Uterus (tissue), 4 donors: ENCODE measurements around the gene NEAT1. TPM values are rescaled to one million over a fixed set of nuclear protein-coding genes. Genes with fewer than 3 reads are reported as not detected.

Experiments used
- DNase-seq, 2 donors: peaks; one replicate each; pipeline ENCODE4 v3.0.0-alpha.2; 2019 to 2020
- H3K27ac ChIP-seq, 2 donors: fragments of 200-600 bp; sonication (generic); 1 replicate in 1 of 2; 2 replicates in 1 of 2; pipeline ENCODE4 v1.5.1; 2016 to 2018
- H3K27me3 ChIP-seq, 2 donors: fragments of 200-600 bp; sonication (generic); one replicate each; pipeline ENCODE4 v1.5.1; 2018 to 2019; ENCODE audit warnings: control low read depth in 1 of 2
- H3K36me3 ChIP-seq, 2 donors: fragments of 200-600 bp; sonication (generic); one replicate each; pipeline ENCODE4 v1.5.1; 2019; ENCODE audit warnings: control low read depth in 1 of 2
- H3K4me1 ChIP-seq, 2 donors: fragments of 200-600 bp; sonication (generic); one replicate each; pipeline ENCODE4 v1.5.1; 2018 to 2019; ENCODE audit warnings: control low read depth in 1 of 2
- H3K4me3 ChIP-seq, 2 donors: fragments of 200-600 bp; sonication (generic); 1 replicate in 1 of 2; 2 replicates in 1 of 2; pipeline ENCODE4 v1.5.1; 2018 to 2019; ENCODE audit warnings: mild to moderate bottlenecking in 1 of 2
- H3K9me3 ChIP-seq, 2 donors: fragments of 200-600 bp; sonication (generic); one replicate each; pipeline ENCODE4 v1.5.1; 2019; ENCODE audit warnings: control low read depth in 1 of 2
- CTCF ChIP-seq, 4 experiments: fragments of 200-600 bp in 2 of 4; fragments of 450-650 bp in 2 of 4; sonication (generic) in 2 of 4; IDR thresholded peaks; one replicate each; pipeline ENCODE4 v1.5.1; 2016 to 2019; ENCODE audit warnings: antibody characterized with exemption in 4 of 4, mild to moderate bottlenecking in 2 of 4, moderate library complexity in 1 of 4
- POLR2A ChIP-seq, 2 donors: fragments of 450-650 bp; IDR thresholded peaks; one replicate each; pipeline ENCODE4 v1.6.1; 2016; ENCODE audit warnings: antibody characterized with exemption in 2 of 2, mild to moderate bottlenecking in 1 of 2, moderate library complexity in 1 of 2
- intact Hi-C: fragments of 100-400 bp; cut with DNase I; formaldehyde crosslinking; loops from one replicate; pipeline ENCODE4 v1.15.1; 2023; ENCODE audit warnings: low total_unique reads
- microRNA counts, 2 donors: library from miRNA; unstranded; fragments of <30 nt; microRNA quantifications; one replicate each; lab custom pipeline; 2016 to 2017
- small RNA-seq: library from RNA; depleted of rRNA; stranded (forward); fragments of <200 nt; gene quantifications from one replicate; pipeline ENCODE3, GENCODE V24; 2016
- total RNA-seq, 4 donors: library from RNA; depleted of rRNA in 3 of 4; stranded (reverse); fragments of >200 nt in 3 of 4; gene quantifications; one replicate each; pipeline versions ENCODE4 v1.1.0 to v1.2.4, GENCODE V29; 2014 to 2023
- donor health status: DM: yes; HTN: yes; CAD: no.

The NEAT1 gene
- total RNA-seq, 4 donors from 2014 or later, result 33.6 to 932 (median 120) TPM

DNA sequence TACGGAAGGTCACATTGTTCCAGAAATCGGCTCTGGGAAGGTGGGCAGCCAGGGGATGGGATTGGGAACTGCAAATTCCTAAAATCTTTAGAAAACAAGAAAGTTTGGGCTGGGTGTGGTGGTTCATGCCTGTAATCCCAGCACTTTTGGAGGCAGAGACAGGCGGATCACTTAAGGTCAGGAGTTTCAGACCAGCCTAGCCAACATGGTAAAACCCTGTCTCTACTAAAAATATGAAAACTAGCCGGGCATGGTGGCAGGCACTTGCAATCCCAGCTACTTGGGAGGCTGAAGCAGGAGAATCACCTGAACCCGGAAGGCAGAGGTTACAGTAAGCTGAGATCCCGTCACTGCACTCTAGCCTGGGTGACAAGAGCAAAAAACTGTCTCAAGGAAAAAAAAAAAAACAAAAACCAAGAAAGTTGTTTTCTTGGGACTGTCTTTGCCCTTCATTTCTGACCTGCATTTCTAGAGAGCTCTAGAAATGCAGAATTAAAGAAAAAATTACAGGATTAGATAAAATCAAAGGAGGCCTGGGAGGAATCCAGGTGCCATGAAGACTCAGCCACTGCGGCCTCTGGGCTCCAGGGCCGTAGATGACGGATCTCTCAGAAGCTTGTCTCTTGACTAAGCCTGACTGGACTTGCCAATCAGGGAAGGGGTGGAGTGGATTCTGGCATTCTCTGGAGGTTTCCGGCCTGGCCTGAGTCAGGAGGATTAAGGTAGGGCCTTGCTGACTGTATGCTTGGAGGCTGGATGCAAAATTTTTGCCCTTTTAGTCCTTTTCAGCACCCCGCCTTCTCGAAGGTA lies 71.0 kb downstream of the NEAT1 start:
- H3K27ac ChIP-seq, result peak overlapping the region; percentile 94 to 97
- no peaks in the 10 kb centered on the region for H3K27me3 ChIP-seq
- H3K4me3 ChIP-seq, result peak overlapping the region in 1 of 2 donors; percentile 0
- no peaks in the 10 kb centered on the region for H3K9me3 ChIP-seq
- TF ChIP-seq CTCF (IDR thresholded peaks at IDR 0.05) (no peak), POLR2A (IDR thresholded peaks at IDR 0.05) (peak; percentile 36 to 49)
- DNase-seq, result peak; percentile 75 to 86
- intact Hi-C loops, result no loop called here
- H3K36me3 ChIP-seq, result no peaks in the 10 kb centered on the region
- H3K4me1 ChIP-seq, result peaks cover 51 to 62% of the 10 kb centered on the region in 2 donors

MicroRNAs encoded within 50 kb of the gene (microRNA counts, 767-probe panel; counts per million panel counts)
- 0 counts per million in 2 donors for microRNA hsa-miR-612 (lab: Ali Mortazavi, UCI)

Small RNAs within 50 kb of the gene (small RNA-seq; reads per million reads assigned to genes)
- gene RF01684, result not detected

Other genes starting within 250 kb of the NEAT1 start
- 100 to 1,000 TPM; 122 to 174 (median 157) TPM for gene CAPN1, start 240.9 kb upstream of the NEAT1 start, total RNA-seq
- 10 to 100 TPM in 2 of 4 donors, 1 to 10 TPM in 2; 3.3 to 13.5 (median 7.6) TPM for gene POLA2, start 160.8 kb upstream of the NEAT1 start, total RNA-seq
- 10 to 100 TPM in 3 of 4 donors, 1 to 10 TPM in 1; 9.7 to 65.3 (median 33.2) TPM for gene CDC42EP2, start 107.9 kb upstream of the NEAT1 start, total RNA-seq
- 100 to 1,000 TPM in 1 of 4 donors, 10 to 100 TPM in 3; 16.1 to 108 (median 56.8) TPM for gene DPF2, start 88.9 kb upstream of the NEAT1 start, total RNA-seq
- gene TIGD3, start 68.0 kb upstream of the NEAT1 start, total RNA-seq, result under 1 TPM in 2 of 4 donors, not detected in 2; under 0.01 to 0.35 TPM
- 1 to 10 TPM in 2 of 4 donors, under 1 TPM in 1, not detected in 1; 0.29 to 5.9 (median 5.3) TPM for gene SLC25A45, start 40.2 kb upstream of the NEAT1 start, total RNA-seq
- gene FRMD8, start 36.2 kb upstream of the NEAT1 start, total RNA-seq, result 100 to 1,000 TPM in 1 of 4 donors, 10 to 100 TPM in 3; 15.9 to 160 (median 41.5) TPM
- over 10,000 TPM in 3 of 4 donors, 1,000 to 10,000 TPM in 1; 6,732 to 19,335 (median 13,886) TPM for gene MALAT1, start 76.2 kb downstream of the NEAT1 start, total RNA-seq
- 100 to 1,000 TPM in 1 of 4 donors, 10 to 100 TPM in 3; 28.8 to 101 (median 70.1) TPM for gene SCYL1, start 102.3 kb downstream of the NEAT1 start, total RNA-seq
- 100 to 1,000 TPM; 131 to 240 (median 217) TPM for gene LTBP3, start 135.6 kb downstream of the NEAT1 start, total RNA-seq
- 10 to 100 TPM; 12.3 to 42.6 (median 31.6) TPM for gene ZNRD2, start 147.7 kb downstream of the NEAT1 start, total RNA-seq
- 10 to 100 TPM; 13.9 to 83.0 (median 40.8) TPM for gene FAM89B, start 149.7 kb downstream of the NEAT1 start, total RNA-seq
- 100 to 1,000 TPM in 1 of 4 donors, 10 to 100 TPM in 3; 44.2 to 159 (median 69.5) TPM for gene EHBP1L1, start 153.3 kb downstream of the NEAT1 start, total RNA-seq
- 1 to 10 TPM in 1 of 4 donors, under 1 TPM in 1, not detected in 2; 0.26 to 5.8 TPM for gene KCNK7, start 173.0 kb downstream of the NEAT1 start, total RNA-seq
- gene MAP3K11, start 191.4 kb downstream of the NEAT1 start, total RNA-seq, result 100 to 1,000 TPM in 1 of 4 donors, 10 to 100 TPM in 3; 22.1 to 139 (median 51.8) TPM
- 10 to 100 TPM in 3 of 4 donors, 1 to 10 TPM in 1; 6.8 to 47.4 (median 24.6) TPM for gene PCNX3, start 193.0 kb downstream of the NEAT1 start, total RNA-seq
- gene SIPA1, start 215.3 kb downstream of the NEAT1 start, total RNA-seq, result 10 to 100 TPM; 11.2 to 60.1 (median 27.0) TPM
- gene RELA, start 240.1 kb downstream of the NEAT1 start, total RNA-seq, result 10 to 100 TPM in 3 of 4 donors, 1 to 10 TPM in 1; 6.7 to 97.1 (median 36.5) TPM